ENCODE measurements around the gene NSUN2.

The NSUN2 gene

DNA sequence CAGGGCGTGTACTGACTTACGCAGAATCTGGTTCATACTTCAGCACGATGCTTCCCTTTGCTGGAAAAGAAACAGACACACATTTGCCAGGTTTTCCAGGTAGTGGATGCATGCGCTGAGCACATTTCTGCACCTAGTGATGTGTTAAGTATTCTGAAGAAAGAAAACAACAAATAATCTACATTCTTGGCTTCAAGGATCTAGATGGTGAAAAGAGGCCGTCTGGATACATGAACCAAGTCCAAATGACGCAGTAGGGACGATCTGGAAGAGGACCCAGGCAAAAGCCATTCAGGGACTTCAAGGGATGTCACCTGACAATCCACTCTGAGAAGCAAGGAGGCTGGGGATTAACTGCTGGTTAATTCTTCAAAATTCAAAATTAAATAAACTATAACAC is 30.4 kb downstream of the NSUN2 start:
- DNase-seq: no peak

DNA sequence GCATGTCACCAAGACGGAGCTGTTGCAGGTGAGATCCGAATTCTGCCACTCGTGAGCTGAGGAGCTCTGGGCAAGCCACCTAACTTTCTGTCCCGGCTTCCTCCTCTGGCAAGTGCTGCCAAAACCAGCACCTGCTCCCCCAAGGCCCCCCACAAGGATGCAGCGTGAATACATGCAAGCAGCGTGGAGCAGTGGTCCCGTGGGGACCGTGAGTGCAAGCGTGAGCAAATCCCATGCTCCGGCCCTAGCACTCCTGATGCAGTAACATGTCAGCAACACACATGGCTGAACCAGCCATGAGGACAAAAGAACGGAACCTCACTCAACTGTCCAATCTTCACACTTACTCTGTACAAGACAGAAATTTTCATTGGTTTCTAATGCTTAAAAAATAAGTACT is 31.0 kb downstream of the NSUN2 start:
- no peak for DNase-seq

DNA sequence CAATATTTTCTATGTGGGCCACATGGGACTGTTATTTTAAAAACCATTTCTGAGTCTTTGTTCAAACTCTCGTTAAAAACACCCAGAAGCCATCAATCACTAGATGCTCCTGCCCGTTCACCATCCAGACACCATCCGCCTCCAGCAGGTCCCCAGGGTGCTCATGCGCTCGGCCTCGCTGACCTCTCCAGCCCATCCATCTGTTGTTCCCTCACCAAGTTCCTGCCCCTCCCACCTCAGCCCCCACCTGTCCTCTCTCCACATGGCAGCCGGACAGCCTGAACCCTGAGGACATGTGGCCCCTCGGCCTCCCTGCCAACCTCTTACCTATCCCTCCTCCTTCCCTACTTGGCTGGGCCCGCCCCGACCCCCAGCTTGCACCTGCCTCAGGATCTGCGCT is 31.6 kb downstream of the NSUN2 start:
- DNase-seq: no peak

DNA sequence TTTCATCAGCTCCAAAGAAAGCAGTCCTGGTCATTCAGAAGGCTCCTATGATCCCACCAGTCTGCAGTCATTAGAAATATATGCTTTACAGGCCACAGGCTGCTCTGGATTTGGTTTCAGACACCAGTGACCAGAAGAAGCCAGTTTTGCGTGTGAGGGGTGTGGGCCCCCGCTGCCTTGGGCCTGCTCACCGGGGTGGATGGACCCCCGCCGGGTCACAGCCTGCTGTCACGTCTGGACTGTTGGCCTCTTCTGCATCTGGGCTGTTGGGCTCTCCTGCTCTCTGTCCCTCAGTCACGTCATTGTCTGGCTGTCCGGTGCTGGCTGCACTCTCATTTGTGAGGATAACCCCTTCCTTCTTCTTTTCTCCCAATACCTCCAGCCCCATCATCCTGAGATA is 33.1 kb downstream of the NSUN2 start:
- DNase-seq: no peak

DNA sequence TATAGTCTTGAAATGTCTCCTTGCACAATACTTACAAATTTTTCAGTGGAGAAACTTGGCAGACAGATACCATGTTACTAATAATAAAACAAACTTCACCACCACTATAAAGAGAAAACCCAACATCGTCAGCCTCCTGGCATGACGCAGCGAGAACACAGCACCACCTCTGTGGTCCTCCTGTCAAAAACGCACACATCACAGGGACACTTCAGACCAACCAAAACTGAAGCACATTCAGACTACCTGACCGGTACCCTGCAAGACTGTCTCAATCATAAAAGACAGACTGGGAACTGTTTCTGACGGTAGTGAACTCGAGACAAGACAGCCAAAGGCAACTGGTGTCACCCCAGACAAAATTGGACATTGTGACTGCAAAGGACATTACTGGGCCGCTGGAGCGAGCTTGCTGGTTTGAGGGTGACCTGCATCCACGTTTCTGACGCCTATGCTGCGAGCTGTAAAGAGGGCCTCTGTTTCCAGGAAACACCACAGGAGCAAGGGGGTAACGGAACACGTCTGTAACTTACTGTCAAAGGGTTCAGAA is 34.4 kb downstream of the NSUN2 start:
- DNase-seq: no peak

DNA sequence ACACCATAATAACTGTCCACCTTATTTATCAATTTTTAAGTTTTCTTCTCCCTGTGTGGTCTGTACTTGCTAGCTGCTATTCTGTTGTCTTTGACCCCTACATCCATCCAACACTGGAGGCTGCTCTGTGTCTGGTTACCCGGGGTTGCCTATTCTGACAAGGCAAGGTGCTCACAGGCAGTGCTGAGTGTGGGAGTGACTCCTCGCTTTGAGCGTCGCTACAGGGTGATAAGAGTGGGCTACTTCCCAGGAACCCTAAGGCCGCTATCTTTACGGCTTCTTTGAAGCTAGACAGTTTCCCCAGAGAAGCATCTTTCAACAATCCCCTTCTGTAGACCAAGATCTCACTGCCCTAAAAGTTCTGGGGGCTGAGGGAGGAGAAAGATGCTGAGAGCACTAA is 35.3 kb downstream of the NSUN2 start:
- no peak for DNase-seq

DNA sequence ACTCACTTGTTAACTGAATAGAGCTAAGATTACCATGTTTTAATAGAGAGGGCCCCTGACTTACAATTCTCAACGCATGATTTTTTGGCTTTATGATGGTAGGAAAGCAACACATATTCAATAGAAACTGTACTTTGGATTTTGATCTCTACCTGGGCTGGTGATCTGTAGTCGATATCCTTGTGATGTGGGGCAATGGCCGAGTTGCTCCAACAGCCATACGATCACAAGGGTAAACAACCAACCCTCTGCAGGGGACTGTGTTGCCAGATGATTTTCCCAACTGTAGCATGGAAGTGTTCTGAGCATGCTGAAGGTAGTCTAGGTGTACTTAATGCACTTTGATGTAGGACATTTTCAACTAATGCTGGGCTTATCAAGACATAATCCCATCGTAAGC is 36.5 kb downstream of the NSUN2 start:
- no peak for DNase-seq

DNA sequence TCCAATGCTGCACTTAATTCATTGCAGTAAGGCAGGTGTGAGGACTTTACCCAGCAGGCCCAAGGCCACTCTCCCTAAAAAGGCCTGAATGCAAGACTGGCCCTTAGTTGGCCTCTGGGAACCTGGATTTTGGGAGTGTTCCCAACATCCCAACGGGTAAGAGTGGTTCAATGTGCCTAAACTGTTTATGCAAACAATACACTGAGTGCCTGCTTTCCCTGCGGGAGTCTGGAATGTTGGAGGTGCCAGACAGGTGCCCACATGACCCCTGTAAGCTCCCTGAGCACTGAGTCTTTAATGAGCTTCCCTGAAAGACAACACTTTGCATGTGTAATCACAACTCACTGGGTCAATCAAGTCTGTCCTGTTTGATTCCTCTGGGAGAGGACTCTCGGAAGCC is 37.4 kb downstream of the NSUN2 start:
- no peak for DNase-seq

DNA sequence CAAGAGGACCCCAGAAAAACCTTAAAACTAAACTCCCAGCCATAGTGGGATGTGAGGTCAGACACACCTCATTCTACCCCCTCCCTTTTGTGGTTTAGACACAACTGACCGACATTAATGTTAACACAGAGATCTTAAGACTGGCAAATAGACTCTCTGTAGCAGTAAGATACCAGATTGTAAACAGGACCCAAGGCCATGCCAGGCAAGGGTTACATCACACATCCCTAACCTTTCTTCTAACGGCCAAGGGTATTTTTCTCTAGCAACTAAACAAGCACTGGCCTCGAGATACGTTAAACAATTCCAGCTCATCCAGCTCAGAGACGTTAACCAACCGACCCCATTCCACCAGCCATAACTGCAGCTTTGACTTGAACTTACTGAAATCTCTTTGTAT is 38.8 kb downstream of the NSUN2 start:
- DNase-seq: no peak

DNA sequence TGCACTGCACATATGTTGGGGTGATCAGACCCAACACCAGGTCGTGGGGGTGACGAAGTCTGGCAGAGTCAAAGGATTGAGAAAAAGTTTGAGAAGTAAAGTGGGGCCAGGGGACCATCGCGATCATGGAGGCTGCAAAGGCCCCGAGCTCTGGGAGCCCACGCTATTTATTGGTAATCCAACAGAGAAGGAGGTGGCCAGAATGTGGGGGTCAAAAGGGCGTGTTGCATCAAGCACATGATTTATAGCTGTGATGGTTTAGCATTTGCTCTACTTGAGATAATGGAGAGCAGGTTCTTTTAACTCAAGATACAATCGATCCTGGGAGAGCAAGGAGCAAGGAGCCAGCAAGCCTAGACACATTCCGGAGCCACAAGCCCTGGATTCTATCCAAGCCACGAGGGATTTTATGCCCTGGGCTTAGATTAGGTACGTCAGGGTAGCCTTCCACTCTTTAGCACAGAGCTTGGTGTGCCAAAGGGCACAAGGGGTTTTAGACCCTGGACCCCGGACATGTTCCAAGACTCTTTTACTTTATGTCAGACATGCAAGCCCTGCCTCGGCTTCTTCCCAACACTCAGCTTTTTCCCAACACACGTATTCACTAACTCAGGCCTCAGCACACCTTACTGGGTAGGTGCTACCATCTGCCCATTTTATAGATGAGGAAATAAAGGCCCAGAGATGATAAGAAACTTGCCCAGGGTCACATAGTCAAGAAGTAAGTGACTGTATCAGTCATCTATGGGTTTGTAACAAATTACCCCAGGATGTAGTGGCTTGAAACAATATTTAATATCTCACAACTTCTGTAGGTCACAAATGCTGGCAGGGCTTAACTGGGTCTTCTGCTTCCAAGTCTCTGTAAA is 39.5 kb downstream of the NSUN2 start:
- DNase-seq: no peak

DNA sequence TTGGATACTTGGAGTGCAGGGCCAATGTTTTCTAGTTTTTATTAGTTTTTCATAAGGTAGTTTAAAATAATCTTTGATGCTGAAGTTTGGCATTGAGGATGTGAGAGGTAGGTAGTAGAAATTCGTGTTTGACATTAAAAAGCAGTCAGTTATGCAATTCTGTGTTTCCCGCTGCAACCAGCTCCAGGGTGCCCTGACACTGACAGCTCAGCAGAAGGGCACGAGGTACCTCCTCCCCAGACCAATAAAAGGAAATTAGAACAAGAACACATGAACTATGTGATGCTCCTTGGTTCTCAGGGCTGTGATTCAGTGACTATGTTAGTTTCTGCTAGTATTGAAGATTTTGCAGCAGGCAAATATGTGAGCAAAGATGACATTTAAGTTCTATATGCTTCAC is 40.2 kb downstream of the NSUN2 start:
- DNase-seq: no peak

DNA sequence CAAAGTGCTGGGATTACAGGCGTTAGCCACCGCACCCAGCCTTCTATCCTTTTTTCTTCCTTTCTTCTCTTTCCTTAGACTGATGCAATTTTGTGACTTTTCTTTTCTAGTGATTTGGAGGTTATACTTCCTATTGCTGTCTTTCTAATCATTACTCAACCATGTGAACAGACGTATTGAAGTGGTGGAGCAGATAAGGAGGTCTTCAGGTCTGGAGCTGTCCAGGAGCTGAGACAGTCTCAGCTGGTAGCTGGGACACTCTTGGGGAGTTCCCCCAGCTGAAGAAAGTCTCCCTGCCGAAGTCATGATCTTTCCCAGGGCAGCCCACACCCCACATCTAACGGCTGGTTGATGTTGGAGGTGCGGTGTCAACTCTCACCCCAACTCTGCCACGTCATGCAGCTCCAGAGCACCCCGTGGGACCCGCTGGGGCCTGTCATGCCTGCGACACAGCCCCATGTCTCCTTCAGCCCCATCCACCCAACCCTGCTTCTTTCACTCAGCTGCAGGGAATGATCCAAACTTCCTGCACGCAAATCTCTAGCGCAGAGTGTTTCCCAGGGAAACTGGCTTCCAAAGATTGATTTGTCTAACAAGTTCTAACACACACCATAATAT is 41.1 kb downstream of the NSUN2 start:
- DNase-seq: no peak

DNA sequence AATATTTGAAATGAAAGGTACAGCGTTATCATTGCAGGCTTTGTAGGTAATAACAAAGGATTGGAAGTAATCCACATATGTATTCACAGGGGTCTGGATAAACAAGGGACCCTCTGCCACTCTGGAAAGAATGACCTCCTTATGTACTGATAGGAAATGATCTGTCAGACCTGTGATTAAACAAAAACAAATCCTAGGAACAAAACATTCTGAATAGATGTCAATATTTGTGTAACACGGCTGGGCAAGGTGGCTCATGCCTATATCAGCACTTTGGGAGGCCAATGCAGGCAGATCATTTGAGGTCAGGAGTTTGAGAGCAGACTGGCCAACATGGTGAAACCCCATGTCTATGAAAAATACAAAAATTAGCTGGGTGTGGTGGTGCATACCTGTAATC is 42.3 kb downstream of the NSUN2 start:
- no peak for DNase-seq

DNA sequence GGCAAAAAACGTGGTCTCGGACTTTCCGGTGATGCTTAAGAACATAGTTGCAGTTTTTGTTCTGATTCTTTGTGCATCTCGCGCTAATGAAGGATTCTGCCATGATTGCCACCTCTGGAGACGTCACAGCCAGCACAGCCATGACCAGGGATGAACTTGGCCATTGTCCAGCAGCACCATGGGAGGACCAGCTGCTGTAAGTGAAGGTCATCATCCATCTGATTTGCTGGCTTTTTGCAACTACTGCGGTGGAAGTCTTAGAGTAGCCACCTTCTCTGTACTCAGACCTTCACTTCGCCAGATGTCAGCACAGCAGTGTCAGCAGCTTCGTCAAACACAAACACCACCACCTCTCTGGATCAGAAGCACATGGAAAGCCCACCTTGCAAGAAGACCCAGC is 45.7 kb downstream of the NSUN2 start:
- DNase-seq: no peak

DNA sequence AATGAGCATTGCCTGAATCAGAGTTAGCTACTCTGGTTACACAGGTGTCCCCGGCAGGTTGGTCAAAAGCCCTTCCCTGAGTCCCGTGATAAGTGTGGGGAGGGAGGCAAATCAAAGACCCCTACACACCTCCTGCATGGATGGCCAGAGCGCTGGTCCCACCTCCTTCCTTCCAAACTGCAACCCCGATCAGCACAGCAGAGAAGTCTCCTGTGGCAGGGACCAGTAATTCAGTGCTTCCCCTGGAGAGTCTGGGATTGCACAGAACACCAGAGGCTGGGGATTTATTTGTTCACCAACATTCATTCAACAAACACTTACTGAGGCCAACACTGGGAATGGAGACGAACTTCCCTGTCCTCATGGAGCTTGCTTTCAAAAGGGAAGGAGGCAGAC is 46.2 kb downstream of the NSUN2 start:
- DNase-seq: no peak

DNA sequence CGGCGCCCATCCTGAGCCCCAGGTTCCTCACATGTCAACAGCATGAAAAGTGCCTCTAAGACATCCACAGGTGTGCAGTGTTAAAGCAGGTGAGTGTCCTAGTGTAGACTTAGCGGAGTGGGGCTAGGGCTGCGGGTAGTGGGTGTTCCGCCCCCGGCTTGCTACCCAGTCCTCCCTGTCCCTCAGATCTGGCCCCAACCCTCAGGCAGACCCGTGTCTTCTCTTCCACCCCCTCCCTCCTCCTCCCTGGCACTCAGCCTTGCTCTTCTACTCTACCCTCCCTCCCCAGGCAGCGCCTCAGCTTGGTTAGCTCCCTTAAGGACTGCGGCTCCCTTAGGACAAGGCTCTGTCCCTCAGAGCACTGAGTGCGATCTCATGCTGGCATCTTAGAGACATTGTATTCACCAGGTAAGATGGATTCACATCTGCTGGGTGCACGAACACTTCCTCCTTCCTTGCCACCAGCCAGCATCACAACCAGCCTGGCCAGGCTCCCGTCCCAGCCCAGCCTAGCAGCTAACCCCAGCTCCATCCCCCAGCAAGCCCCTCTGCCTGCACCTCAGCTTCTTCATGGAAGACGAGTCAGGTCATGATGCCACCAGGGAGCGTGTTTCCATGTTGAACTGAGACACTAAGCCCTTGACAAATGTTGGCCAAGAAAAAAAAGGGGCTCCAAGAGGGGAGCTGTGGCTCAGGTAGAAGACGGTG is 46.8 kb downstream of the NSUN2 start:
- DNase-seq: no peak

DNA sequence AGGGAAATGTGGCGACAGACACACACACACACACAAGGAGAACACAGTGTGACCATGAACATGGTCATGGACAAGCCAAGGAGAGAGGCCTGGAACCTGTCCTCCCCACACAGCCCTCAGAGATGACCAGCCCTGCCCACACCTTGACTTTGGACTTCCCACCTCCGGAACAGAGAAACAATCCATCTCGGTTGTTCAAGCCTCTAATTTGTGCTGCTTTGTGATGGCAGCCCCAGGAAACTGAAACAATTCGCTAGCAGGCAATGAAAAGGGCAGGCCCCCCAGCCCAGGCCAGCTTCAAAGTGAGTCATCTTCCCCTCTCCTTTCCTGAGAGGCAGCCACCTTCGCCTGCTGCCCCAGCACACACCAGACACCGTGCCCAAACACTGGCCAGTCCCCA is 47.7 kb downstream of the NSUN2 start:
- no peak for DNase-seq

DNA sequence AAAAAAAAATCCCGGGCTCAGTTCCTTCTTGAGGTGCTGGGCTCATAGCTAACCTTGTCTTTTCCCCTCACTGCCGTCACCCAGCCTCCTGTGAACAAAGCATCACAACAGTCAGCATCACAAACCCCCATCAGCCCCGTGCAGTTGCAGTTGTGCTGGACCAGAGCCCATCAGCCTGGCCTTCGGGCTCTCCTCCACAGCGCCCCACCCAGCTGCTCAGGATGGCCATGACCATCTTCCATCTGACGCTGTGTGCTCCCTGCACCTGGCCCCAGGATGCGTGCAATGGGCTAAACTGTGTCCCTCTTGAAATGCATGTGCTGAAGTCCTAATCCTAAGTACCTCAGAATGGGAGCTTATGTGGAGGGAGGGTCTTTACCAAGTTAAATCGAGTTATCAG is 48.1 kb downstream of the NSUN2 start:
- no peak for DNase-seq

DNA sequence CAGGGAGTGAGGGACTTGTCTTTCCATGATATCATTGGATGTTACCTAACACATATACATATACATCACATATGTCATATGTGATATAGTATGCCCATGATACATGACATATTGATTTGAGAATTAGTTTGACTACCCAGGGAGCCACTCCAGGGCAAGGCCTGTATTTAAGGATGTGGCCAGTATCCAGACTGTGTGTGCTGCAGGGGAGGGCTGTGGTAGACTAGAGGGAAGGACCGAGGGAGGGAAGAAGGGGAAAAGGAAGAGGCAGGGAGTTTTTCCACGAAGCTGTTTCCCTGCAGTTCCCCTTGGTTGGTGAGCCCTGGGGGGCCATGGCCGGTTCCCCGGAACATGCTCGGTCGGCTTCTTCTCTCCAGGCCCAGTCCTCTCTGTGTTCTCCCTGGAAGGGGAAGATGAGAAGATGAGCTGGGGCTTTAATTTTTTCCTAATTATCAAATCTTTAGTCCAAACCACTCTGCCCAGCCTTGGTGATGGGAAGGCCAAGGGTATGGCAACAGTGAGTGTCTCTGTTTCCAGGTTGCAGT is 48.7 kb downstream of the NSUN2 start:
- DNase-seq: no peak

DNA sequence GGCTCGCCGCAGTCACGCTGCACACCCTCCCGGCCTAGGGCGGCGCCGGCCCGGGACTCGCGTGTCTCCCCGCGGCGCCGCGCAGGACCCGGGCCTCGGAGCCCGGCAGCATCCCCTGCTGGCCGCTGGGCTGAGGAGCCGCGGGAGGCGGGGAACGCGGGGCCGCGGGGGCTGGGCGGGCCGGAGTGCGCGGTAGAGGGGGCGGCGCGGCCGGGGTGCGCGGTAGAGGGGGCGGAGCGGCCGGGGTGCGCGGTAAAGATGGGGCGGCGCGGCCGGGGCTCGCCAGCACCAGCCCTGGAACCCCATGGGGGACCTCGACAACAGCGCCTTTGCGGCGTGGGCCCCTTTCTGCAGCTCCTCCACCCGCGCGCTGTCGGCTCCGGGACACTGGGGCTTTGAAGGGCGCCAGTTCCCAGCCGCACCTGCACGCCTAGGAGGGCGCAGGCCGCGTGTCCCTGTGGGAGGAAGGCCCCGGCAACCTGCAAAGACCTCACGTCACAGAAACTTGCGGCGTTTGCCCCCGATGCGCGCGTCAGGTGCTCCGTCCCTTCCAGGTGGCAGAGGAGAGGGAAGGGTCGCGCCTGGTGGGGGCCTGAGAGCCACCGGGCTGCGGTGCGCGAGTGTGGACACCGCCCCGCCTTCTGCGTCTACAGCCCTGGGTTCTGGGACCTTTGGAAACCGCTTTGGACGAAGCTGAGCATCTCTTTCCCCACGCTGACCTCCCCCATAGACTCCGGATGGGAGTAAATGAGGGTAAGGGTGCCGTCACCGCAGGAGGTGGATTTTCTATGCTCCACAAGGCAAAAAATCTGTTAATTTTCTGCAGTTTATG is 49.6 kb downstream of the NSUN2 start:
- DNase-seq: no peak

DNA sequence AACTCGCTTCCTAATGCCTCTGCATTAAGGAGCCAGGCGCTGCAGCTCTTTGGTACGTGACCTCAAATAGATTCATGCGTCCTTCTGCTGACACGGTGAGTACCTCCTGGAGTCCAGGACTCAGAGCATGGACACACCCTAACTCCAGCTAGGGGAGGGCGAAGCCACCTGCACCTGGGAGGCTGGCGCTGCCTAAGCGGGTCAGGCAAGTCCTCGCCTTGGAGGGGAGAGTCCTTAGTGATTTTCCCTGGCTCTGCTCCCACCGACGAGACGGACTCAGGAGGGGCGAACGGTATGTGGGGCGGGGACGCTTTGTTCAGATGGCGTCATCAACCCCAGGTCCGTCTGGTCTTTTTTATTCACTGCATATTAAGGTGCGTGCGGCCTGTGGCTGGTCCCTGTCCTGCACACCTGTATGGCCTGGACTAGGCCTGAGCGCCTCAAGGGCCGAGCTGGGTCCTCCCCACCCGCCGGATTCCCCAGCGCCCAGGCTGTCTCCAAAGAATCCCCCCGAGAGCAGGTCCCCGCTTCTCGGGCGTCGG is 50.3 kb downstream of the NSUN2 start:
- no peak for DNase-seq

Measured in NCI-H2171 (cell line).